Neural cell (in vitro differentiated cells): ENCODE data around the gene AIFM1. TPM values are rescaled to one million over a fixed set of nuclear protein-coding genes. Genes with fewer than 3 reads are reported as not detected.

ENCODE experiments used
- H2AFZ ChIP-seq: fragments of 200-600, 300-800 bp; sonication (generic), shearing (Covaris generic); 2 replicates; pipeline ENCODE4 v1.6.0; 2014; ENCODE audit warnings: low read depth, mild to moderate bottlenecking, antibody characterized with exemption, low read length, moderate library complexity
- H3F3A ChIP-seq: fragments of 200-600 bp; shearing (Covaris generic); 2 replicates; pipeline ENCODE4 v1.6.1; 2016; ENCODE audit warnings: mild to moderate bottlenecking, moderate library complexity, mixed read lengths, antibody characterized with exemption, low read length; ENCODE audit not compliant: insufficient read depth, poor library complexity, severe bottlenecking
- H3K27ac ChIP-seq: fragments of 200-600, 300-800 bp; sonication (generic), shearing (Covaris generic); 2 replicates; pipeline ENCODE4 v1.5.1; 2014; ENCODE audit warnings: mild to moderate bottlenecking, low read length, moderate library complexity
- H3K27me3 ChIP-seq: fragments of 300-800, 200-600 bp; sonication (generic), shearing (Covaris generic); 2 replicates; pipeline ENCODE4 v1.6.0; 2014; ENCODE audit warnings: mild to moderate bottlenecking, low read depth, low read length, moderate library complexity; ENCODE audit not compliant: insufficient read depth
- H3K36me3 ChIP-seq: fragments of 300-800, 200-600 bp; sonication (generic), shearing (Covaris generic); 2 replicates; pipeline ENCODE4 v1.5.1; 2014; ENCODE audit warnings: mild to moderate bottlenecking, antibody characterized with exemption, low read length, moderate library complexity; ENCODE audit not compliant: insufficient read depth
- H3K4me2 ChIP-seq: fragments of 300-800, 200-600 bp; sonication (generic), shearing (Covaris generic); 2 replicates; pipeline ENCODE4 v1.6.0; 2014; ENCODE audit warnings: mild to moderate bottlenecking, low read length
- H3K4me3 ChIP-seq: fragments of 300-800, 200-600 bp; sonication (generic), shearing (Covaris generic); 2 replicates; pipeline ENCODE4 v1.5.1; 2014; ENCODE audit warnings: mild to moderate bottlenecking, low read length, moderate library complexity
- H3K79me2 ChIP-seq: fragments of 200-600 bp; shearing (Covaris generic); replicated peaks from 2 replicates; pipeline ENCODE4 v1.6.0; 2014; ENCODE audit warnings: mild to moderate bottlenecking, low read length, moderate library complexity; ENCODE audit not compliant: insufficient read depth
- H3K9ac ChIP-seq: fragments of 300-800, 200-600 bp; sonication (generic), shearing (Covaris generic); 2 replicates; pipeline ENCODE4 v1.6.1; 2016; ENCODE audit warnings: mild to moderate bottlenecking, low read length, mixed read lengths
- H3K9me2 ChIP-seq: fragments of 200-600 bp; shearing (Covaris generic); 2 replicates; pipeline ENCODE4 v1.6.1; 2016; ENCODE audit warnings: mild to moderate bottlenecking, low read length, mixed read lengths; ENCODE audit not compliant: insufficient read depth
- H3K9me3 ChIP-seq: fragments of 200-600, 300-800 bp; sonication (generic), shearing (Covaris generic); 2 replicates; pipeline ENCODE4 v1.6.1; 2016; ENCODE audit warnings: mild to moderate bottlenecking, mixed run types, low read length, moderate library complexity, mixed read lengths
- H4K20me1 ChIP-seq: fragments of 200-600 bp; shearing (Covaris generic); 2 replicates; pipeline ENCODE4 v1.6.1; 2016; ENCODE audit warnings: mild to moderate bottlenecking, mixed run types; ENCODE audit not compliant: insufficient read depth
- EP300 ChIP-seq: fragments of 450-650 bp; conservative IDR thresholded peaks from 2 replicates; pipeline ENCODE4 v1.6.1; 2014; ENCODE audit warnings: antibody characterized with exemption, mild to moderate bottlenecking, moderate library complexity; ENCODE audit not compliant: poor library complexity, severe bottlenecking
- EZH2 ChIP-seq: fragments of 200-600, 300-800 bp; shearing (Covaris generic), sonication (generic); IDR thresholded peaks from 2 replicates; pipeline ENCODE4 v1.6.1; 2014; ENCODE audit warnings: antibody characterized with exemption, low read length, borderline replicate concordance, mild to moderate bottlenecking; ENCODE audit not compliant: insufficient read depth, poor library complexity, severe bottlenecking
- MXI1 ChIP-seq: fragments of 450-650 bp; conservative IDR thresholded peaks from 2 replicates; pipeline ENCODE4 v1.6.1; 2014; ENCODE audit warnings: antibody characterized with exemption, mild to moderate bottlenecking; ENCODE audit not compliant: poor library complexity, severe bottlenecking
- POLR2AphosphoS5 ChIP-seq: IDR thresholded peaks from 2 replicates; pipeline ENCODE4 v1.6.1; 2012
- RAD21 ChIP-seq: fragments of 450-650 bp; conservative IDR thresholded peaks from 2 replicates; pipeline ENCODE4 v1.6.1; 2014; ENCODE audit warnings: antibody characterized with exemption, mild to moderate bottlenecking, moderate library complexity
- SMC3 ChIP-seq: fragments of 450-650 bp; conservative IDR thresholded peaks from 2 replicates; pipeline ENCODE4 v1.6.1; 2014; ENCODE audit warnings: antibody characterized with exemption, mild to moderate bottlenecking, moderate library complexity; ENCODE audit not compliant: poor library complexity
- TAF1 ChIP-seq: IDR thresholded peaks from 2 replicates; pipeline ENCODE4 v1.6.1; 2012; ENCODE audit warnings: low read depth
- polyA plus RNA-seq: library from polyadenylated mRNA; depleted of rRNA; stranded (reverse); fragments of >200 nt; gene quantifications from 2 replicates; pipeline ENCODE4 v1.2.3, GENCODE V29; 2014
- TF ChIP-seq, protein P1 (sequence below): IDR thresholded peaks from 2 replicates; pipeline ENCODE4 v1.6.1; 2012; ENCODE audit warnings: borderline replicate concordance
- TF ChIP-seq, protein P2 (sequence below): fragments of 450-650 bp; IDR thresholded peaks from 2 replicates; pipeline ENCODE4 v1.5.1; 2014; ENCODE audit warnings: antibody characterized with exemption, mild to moderate bottlenecking, moderate library complexity; ENCODE audit not compliant: poor library complexity, severe bottlenecking

Gene AIFM1
- polyA plus RNA-seq, 1 donor from 2014 or later = 24.3 TPM

DNA sequence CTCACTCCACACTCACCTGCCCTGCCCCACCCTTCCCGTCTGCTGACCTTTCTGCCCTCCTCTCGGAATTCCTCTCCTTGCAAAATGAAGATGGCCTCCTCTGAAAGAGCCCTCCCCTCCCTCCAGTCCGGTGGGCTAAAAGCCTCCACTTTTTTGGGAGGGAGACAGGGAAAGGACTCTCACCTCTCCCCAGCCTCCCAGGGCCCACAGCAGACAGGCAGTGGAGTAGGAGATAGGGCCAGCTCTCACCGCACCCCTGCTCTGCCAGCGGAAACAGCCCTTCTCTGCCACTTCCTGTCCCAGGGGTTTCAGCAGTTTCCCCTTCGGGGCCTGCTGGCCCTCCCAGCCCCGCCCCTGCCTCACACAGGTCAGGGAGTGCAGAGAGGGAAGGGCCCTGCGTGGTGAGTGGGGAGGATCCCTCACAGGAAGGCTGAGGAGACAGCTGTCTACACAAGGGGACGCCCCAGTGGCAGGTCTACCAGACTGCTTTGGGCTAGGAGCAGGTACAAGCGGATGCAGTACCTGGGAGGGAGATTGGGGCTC is 73.6 kb downstream of the AIFM1 start:
- H3K27me3 ChIP-seq = no peaks in the 10 kb centered on the region
- H3F3A ChIP-seq = no peaks in the 10 kb centered on the region
- no peak overlapping the region for H3K4me3 ChIP-seq
- H4K20me1 ChIP-seq = no peaks in the 10 kb centered on the region
- H3K36me3 ChIP-seq = no peaks in the 10 kb centered on the region
- H3K9ac ChIP-seq = no peak overlapping the region
- H3K27ac ChIP-seq = no peak overlapping the region
- no peaks in the 10 kb centered on the region for H3K9me2 ChIP-seq
- no peak for TF ChIP-seq SMC3
- TF ChIP-seq MXI1 = no peak
- no peak for TF ChIP-seq RAD21
- no peak for TF ChIP-seq EP300
- no peak for TF ChIP-seq EZH2
- TF ChIP-seq, protein P1, sequence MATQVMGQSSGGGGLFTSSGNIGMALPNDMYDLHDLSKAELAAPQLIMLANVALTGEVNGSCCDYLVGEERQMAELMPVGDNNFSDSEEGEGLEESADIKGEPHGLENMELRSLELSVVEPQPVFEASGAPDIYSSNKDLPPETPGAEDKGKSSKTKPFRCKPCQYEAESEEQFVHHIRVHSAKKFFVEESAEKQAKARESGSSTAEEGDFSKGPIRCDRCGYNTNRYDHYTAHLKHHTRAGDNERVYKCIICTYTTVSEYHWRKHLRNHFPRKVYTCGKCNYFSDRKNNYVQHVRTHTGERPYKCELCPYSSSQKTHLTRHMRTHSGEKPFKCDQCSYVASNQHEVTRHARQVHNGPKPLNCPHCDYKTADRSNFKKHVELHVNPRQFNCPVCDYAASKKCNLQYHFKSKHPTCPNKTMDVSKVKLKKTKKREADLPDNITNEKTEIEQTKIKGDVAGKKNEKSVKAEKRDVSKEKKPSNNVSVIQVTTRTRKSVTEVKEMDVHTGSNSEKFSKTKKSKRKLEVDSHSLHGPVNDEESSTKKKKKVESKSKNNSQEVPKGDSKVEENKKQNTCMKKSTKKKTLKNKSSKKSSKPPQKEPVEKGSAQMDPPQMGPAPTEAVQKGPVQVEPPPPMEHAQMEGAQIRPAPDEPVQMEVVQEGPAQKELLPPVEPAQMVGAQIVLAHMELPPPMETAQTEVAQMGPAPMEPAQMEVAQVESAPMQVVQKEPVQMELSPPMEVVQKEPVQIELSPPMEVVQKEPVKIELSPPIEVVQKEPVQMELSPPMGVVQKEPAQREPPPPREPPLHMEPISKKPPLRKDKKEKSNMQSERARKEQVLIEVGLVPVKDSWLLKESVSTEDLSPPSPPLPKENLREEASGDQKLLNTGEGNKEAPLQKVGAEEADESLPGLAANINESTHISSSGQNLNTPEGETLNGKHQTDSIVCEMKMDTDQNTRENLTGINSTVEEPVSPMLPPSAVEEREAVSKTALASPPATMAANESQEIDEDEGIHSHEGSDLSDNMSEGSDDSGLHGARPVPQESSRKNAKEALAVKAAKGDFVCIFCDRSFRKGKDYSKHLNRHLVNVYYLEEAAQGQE = no peak
- TF ChIP-seq TAF1 = no peak
- no peak for TF ChIP-seq POLR2AphosphoS5
- TF ChIP-seq, protein P2, sequence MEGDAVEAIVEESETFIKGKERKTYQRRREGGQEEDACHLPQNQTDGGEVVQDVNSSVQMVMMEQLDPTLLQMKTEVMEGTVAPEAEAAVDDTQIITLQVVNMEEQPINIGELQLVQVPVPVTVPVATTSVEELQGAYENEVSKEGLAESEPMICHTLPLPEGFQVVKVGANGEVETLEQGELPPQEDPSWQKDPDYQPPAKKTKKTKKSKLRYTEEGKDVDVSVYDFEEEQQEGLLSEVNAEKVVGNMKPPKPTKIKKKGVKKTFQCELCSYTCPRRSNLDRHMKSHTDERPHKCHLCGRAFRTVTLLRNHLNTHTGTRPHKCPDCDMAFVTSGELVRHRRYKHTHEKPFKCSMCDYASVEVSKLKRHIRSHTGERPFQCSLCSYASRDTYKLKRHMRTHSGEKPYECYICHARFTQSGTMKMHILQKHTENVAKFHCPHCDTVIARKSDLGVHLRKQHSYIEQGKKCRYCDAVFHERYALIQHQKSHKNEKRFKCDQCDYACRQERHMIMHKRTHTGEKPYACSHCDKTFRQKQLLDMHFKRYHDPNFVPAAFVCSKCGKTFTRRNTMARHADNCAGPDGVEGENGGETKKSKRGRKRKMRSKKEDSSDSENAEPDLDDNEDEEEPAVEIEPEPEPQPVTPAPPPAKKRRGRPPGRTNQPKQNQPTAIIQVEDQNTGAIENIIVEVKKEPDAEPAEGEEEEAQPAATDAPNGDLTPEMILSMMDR = no peak
- H3K79me2 ChIP-seq = no peaks in the 10 kb centered on the region
- no peaks in the 10 kb centered on the region for H3K9me3 ChIP-seq
- no peak overlapping the region for H2AFZ ChIP-seq
- no peak overlapping the region for H3K4me2 ChIP-seq

DNA sequence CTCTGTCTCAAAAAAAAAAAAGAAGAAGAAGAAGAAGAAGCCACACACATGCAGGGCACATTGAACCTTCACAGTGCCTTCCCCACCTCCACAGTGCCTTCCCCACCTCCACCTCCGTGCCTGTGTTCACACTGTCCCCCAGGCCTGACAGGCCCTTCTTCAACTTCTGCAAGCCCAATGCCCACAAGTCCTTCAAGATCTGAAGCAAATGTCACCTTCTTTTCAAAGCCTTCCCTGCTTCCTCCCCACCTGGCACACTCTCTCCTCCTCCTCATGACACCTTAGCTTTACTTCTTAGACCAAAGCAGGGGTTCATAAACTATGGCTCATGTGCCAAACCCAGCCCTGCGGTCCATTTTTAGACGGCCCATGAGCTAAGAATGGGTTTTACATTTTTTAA is 75.3 kb downstream of the AIFM1 start:
- H3K9ac ChIP-seq = no peak overlapping the region
- TF ChIP-seq, protein P2 = no peak
- no peak overlapping the region for H2AFZ ChIP-seq
- no peaks in the 10 kb centered on the region for H3K79me2 ChIP-seq
- no peaks in the 10 kb centered on the region for H3F3A ChIP-seq
- no peak overlapping the region for H3K27ac ChIP-seq
- no peaks in the 10 kb centered on the region for H3K27me3 ChIP-seq
- H3K36me3 ChIP-seq = no peaks in the 10 kb centered on the region
- H4K20me1 ChIP-seq = no peaks in the 10 kb centered on the region
- no peaks in the 10 kb centered on the region for H3K9me3 ChIP-seq
- H3K4me3 ChIP-seq = no peak overlapping the region
- no peak overlapping the region for H3K4me2 ChIP-seq
- no peaks in the 10 kb centered on the region for H3K9me2 ChIP-seq
